GM11168 (cell line): ENCODE measurements around the gene NRIP2.

Experiments used
- in situ Hi-C: fragments of 300-500 bp; cut with MboI; formaldehyde crosslinking; loops from one replicate; pipeline ENCODE4 v1.12.0; 2022; ENCODE audit warnings: low sequenced_read_pairs; ENCODE audit not compliant: unreplicated experiment

NRIP2 gene

GRCh38 chr12:2785017-2785416, 49.8 kb downstream of the NRIP2 start:
- in situ Hi-C loops: no loop called here

- in situ Hi-C loops: no loop called here
Observed at GRCh38 chr12:2783936-2784600, 50.8 kb downstream of the NRIP2 start.

- in situ Hi-C loops: no loop called here
Observed at GRCh38 chr12:2779281-2779680, 55.6 kb downstream of the NRIP2 start.

GRCh38 chr12:2776129-2776806, 58.6 kb downstream of the NRIP2 start:
- in situ Hi-C loops: no loop called here

- in situ Hi-C loops: no loop called here
Observed at GRCh38 chr12:2775431-2775830, 59.4 kb downstream of the NRIP2 start.
